K562 (cell line): ENCODE data around the gene DGKB. TPM values are rescaled to one million over a fixed set of nuclear protein-coding genes. Genes with fewer than 3 reads are reported as not detected.

Experiments used
- E2F3 ChIP-seq: fragments of 250-450 bp; sonication (Bioruptor Pico); IDR thresholded peaks from 2 replicates; pipeline ENCODE4 v1.4.0; 2020; ENCODE audit warnings: mild to moderate bottlenecking
- E2F6 ChIP-seq, 2 experiments: IDR thresholded peaks; 2 replicates each; pipeline ENCODE4 v1.6.1; 2011; ENCODE audit warnings: borderline replicate concordance in 1 of 2, control low read depth in 1 of 2, low read depth in 1 of 2, low read length in 1 of 2, mild to moderate bottlenecking in 1 of 2, mixed read lengths in 1 of 2, moderate library complexity in 1 of 2; ENCODE audit not compliant: insufficient read depth in 1 of 2, insufficient read length in 1 of 2, poor library complexity in 1 of 2, severe bottlenecking in 1 of 2; ENCODE audit errors: extremely low read depth in 1 of 2
- GABPA ChIP-seq: fragments of 200-800 bp; sonication (Bioruptor generic); conservative IDR thresholded peaks from 2 replicates; pipeline ENCODE4 v1.6.1; 2016; ENCODE audit warnings: low read depth, missing genetic modification characterization, missing compliant biosample characterization
- HLTF ChIP-seq: fragments of 450-650 bp; IDR thresholded peaks from 2 replicates; pipeline ENCODE4 v1.6.1; 2016
- L3MBTL2 ChIP-seq: fragments of 450-650 bp; IDR thresholded peaks from 2 replicates; pipeline ENCODE4 v1.6.1; 2016; ENCODE audit warnings: mild to moderate bottlenecking, moderate library complexity
- NBN ChIP-seq: fragments of 450-650 bp; IDR thresholded peaks from 2 replicates; pipeline ENCODE4 v1.6.1; 2016; ENCODE audit warnings: low read depth, mild to moderate bottlenecking
- NR1H2 ChIP-seq: sonication (generic); formaldehyde crosslinking; IDR thresholded peaks from 2 replicates; pipeline ENCODE4 v1.4.0; 2020; ENCODE audit warnings: mild to moderate bottlenecking, missing genetic modification reagents
- ZC3H11A ChIP-seq: IDR thresholded peaks from 2 replicates; pipeline ENCODE4 v1.6.1; 2012; ENCODE audit warnings: low read depth, low read length, improper control_type of control experiment
- polyA plus RNA-seq, 8 experiments: library from polyadenylated mRNA; depleted of rRNA in 4 of 8; stranded (reverse) in 5 of 8; unstranded in 3 of 8; fragments of >200 nt; fragmentation: Nextera tagmentation in 2 of 8; fragmentation: Illumina TruSeq in 1 of 8; extraction: Ambion mirVana in 2 of 8; extraction: Trizol in 1 of 8; gene quantifications; 2 replicates each; pipeline versions ENCODE4 v1.2.1 to v1.2.3, GENCODE V29; 2011 to 2014; ENCODE audit warnings: inconsistent platforms in 1 of 8, missing spikeins in 1 of 8
- total RNA-seq, 7 experiments: library from RNA; depleted of rRNA in 6 of 7; stranded (reverse); fragments of >200 nt in 6 of 7; fragmentation: Illumina TruSeq in 2 of 7; extraction: Trizol in 2 of 7; gene quantifications; 2 replicates each; pipeline versions ENCODE4 v1.2.1 to v1.2.3, GENCODE V29; 2011 to 2021; ENCODE audit warnings: low replicate concordance in 1 of 7
- TF ChIP-seq, protein P1 (sequence below): fragments of 450-650 bp; IDR thresholded peaks from 2 replicates; pipeline ENCODE4 v1.6.1; 2016; ENCODE audit warnings: mild to moderate bottlenecking, moderate library complexity
- TF ChIP-seq, protein P2 (sequence below): sonication (generic); formaldehyde crosslinking; IDR thresholded peaks from 2 replicates; pipeline ENCODE4 v1.4.0; 2020; ENCODE audit warnings: mild to moderate bottlenecking, missing genetic modification reagents
- TF ChIP-seq, protein P3 (sequence below): sonication (generic); formaldehyde crosslinking; IDR thresholded peaks from 2 replicates; pipeline ENCODE4 v1.9.0; 2022; ENCODE audit warnings: mild to moderate bottlenecking, missing genetic modification reagents

The DGKB gene
- total and polyA plus RNA-seq, 9 of the 15 experiments (the other 6 are each of a cell fraction or from before 2014, with no cell fraction given): 0.01 TPM; not detected in 8

GRCh38 chr7:14739841-14740185 lies 162.7 kb downstream of the DGKB start (continued):
- TF ChIP-seq, protein P1, sequence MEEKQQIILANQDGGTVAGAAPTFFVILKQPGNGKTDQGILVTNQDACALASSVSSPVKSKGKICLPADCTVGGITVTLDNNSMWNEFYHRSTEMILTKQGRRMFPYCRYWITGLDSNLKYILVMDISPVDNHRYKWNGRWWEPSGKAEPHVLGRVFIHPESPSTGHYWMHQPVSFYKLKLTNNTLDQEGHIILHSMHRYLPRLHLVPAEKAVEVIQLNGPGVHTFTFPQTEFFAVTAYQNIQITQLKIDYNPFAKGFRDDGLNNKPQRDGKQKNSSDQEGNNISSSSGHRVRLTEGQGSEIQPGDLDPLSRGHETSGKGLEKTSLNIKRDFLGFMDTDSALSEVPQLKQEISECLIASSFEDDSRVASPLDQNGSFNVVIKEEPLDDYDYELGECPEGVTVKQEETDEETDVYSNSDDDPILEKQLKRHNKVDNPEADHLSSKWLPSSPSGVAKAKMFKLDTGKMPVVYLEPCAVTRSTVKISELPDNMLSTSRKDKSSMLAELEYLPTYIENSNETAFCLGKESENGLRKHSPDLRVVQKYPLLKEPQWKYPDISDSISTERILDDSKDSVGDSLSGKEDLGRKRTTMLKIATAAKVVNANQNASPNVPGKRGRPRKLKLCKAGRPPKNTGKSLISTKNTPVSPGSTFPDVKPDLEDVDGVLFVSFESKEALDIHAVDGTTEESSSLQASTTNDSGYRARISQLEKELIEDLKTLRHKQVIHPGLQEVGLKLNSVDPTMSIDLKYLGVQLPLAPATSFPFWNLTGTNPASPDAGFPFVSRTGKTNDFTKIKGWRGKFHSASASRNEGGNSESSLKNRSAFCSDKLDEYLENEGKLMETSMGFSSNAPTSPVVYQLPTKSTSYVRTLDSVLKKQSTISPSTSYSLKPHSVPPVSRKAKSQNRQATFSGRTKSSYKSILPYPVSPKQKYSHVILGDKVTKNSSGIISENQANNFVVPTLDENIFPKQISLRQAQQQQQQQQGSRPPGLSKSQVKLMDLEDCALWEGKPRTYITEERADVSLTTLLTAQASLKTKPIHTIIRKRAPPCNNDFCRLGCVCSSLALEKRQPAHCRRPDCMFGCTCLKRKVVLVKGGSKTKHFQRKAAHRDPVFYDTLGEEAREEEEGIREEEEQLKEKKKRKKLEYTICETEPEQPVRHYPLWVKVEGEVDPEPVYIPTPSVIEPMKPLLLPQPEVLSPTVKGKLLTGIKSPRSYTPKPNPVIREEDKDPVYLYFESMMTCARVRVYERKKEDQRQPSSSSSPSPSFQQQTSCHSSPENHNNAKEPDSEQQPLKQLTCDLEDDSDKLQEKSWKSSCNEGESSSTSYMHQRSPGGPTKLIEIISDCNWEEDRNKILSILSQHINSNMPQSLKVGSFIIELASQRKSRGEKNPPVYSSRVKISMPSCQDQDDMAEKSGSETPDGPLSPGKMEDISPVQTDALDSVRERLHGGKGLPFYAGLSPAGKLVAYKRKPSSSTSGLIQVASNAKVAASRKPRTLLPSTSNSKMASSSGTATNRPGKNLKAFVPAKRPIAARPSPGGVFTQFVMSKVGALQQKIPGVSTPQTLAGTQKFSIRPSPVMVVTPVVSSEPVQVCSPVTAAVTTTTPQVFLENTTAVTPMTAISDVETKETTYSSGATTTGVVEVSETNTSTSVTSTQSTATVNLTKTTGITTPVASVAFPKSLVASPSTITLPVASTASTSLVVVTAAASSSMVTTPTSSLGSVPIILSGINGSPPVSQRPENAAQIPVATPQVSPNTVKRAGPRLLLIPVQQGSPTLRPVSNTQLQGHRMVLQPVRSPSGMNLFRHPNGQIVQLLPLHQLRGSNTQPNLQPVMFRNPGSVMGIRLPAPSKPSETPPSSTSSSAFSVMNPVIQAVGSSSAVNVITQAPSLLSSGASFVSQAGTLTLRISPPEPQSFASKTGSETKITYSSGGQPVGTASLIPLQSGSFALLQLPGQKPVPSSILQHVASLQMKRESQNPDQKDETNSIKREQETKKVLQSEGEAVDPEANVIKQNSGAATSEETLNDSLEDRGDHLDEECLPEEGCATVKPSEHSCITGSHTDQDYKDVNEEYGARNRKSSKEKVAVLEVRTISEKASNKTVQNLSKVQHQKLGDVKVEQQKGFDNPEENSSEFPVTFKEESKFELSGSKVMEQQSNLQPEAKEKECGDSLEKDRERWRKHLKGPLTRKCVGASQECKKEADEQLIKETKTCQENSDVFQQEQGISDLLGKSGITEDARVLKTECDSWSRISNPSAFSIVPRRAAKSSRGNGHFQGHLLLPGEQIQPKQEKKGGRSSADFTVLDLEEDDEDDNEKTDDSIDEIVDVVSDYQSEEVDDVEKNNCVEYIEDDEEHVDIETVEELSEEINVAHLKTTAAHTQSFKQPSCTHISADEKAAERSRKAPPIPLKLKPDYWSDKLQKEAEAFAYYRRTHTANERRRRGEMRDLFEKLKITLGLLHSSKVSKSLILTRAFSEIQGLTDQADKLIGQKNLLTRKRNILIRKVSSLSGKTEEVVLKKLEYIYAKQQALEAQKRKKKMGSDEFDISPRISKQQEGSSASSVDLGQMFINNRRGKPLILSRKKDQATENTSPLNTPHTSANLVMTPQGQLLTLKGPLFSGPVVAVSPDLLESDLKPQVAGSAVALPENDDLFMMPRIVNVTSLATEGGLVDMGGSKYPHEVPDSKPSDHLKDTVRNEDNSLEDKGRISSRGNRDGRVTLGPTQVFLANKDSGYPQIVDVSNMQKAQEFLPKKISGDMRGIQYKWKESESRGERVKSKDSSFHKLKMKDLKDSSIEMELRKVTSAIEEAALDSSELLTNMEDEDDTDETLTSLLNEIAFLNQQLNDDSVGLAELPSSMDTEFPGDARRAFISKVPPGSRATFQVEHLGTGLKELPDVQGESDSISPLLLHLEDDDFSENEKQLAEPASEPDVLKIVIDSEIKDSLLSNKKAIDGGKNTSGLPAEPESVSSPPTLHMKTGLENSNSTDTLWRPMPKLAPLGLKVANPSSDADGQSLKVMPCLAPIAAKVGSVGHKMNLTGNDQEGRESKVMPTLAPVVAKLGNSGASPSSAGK: peak; percentile 57; the same call in 1 of the 2 replicates
- TF ChIP-seq, protein P2, sequence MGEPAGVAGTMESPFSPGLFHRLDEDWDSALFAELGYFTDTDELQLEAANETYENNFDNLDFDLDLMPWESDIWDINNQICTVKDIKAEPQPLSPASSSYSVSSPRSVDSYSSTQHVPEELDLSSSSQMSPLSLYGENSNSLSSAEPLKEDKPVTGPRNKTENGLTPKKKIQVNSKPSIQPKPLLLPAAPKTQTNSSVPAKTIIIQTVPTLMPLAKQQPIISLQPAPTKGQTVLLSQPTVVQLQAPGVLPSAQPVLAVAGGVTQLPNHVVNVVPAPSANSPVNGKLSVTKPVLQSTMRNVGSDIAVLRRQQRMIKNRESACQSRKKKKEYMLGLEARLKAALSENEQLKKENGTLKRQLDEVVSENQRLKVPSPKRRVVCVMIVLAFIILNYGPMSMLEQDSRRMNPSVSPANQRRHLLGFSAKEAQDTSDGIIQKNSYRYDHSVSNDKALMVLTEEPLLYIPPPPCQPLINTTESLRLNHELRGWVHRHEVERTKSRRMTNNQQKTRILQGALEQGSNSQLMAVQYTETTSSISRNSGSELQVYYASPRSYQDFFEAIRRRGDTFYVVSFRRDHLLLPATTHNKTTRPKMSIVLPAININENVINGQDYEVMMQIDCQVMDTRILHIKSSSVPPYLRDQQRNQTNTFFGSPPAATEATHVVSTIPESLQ (CRISPR knock-in tag): no peak
- peak in 1 of 2 experiments; percentile 35 for TF ChIP-seq E2F6 (IDR thresholded peaks at IDR 0.05; ENCODE audit: borderline replicate concordance in 1 of 2, extremely low read depth in 1 of 2, insufficient read depth in 1 of 2, insufficient read length in 1 of 2, low read depth in 1 of 2, low read length in 1 of 2, poor library complexity in 1 of 2, severe bottlenecking in 1 of 2)
- 0 out of 2 replicates have a peak, but pooled peaks have one; percentile 32 for TF ChIP-seq E2F3 (CRISPR knock-in tag)
- no peak for TF ChIP-seq NBN
- 0 out of 2 replicates have a peak, but pooled peaks have one; percentile 18 for TF ChIP-seq GABPA (tag)
- TF ChIP-seq HLTF: no peak
- TF ChIP-seq ZC3H11A: no peak
- TF ChIP-seq L3MBTL2: peak; percentile 35; the same call in 1 of the 2 replicates
- TF ChIP-seq NR1H2 (CRISPR knock-in tag): no peak
- TF ChIP-seq, protein P3, sequence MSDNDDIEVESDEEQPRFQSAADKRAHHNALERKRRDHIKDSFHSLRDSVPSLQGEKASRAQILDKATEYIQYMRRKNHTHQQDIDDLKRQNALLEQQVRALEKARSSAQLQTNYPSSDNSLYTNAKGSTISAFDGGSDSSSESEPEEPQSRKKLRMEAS (CRISPR knock-in tag): 0 out of 2 replicates have a peak, but pooled peaks have one; percentile 29
